ENCODE data around the gene GLIPR2.
"Not testable (repeated sequence)": the region's sequence is repeated elsewhere in the genome, so short reads cannot be mapped to it uniquely, and the experiment has no call there.

The GLIPR2 gene

GRCh38 chr9:36136272-36136893 is at the start of gene GLIPR2:
Gene GLIPR2 (plus strand): TSS chr9:36136733. CDS start chr9:36136779, 46 bp downstream.
- DNase-seq (ENCODE audit: low spot score) = peak; percentile 76

- DNase-seq (ENCODE audit: low spot score) = not testable (repeated sequence)
Measured at GRCh38 chr9:36087054-36087453, 49.5 kb upstream of the GLIPR2 start.

GRCh38 chr9:36088020-36088419 is 48.5 kb upstream of the GLIPR2 start:
- DNase-seq (ENCODE audit: low spot score) = no peak

GRCh38 chr9:36091026-36091953 is 45.2 kb upstream of the GLIPR2 start:
- DNase-seq (ENCODE audit: low spot score) = no peak

GRCh38 chr9:36092014-36092413 is 44.5 kb upstream of the GLIPR2 start:
- no peak for DNase-seq (ENCODE audit: low spot score)

- peak; percentile 59 for DNase-seq (ENCODE audit: low spot score)
Measured at GRCh38 chr9:36092509-36093215, 43.9 kb upstream of the GLIPR2 start.

GRCh38 chr9:36093384-36093783 is 43.1 kb upstream of the GLIPR2 start:
- DNase-seq (ENCODE audit: low spot score) = no peak

- no peak for DNase-seq (ENCODE audit: low spot score)
Measured at GRCh38 chr9:36099718-36100117, 36.8 kb upstream of the GLIPR2 start.

- no peak for DNase-seq (ENCODE audit: low spot score)
Measured at GRCh38 chr9:36100532-36100931, 36.0 kb upstream of the GLIPR2 start.

- peak; percentile 54 for DNase-seq (ENCODE audit: low spot score)
Measured at GRCh38 chr9:36101916-36102741, 34.4 kb upstream of the GLIPR2 start.

- DNase-seq (ENCODE audit: low spot score) = peak; percentile 89
Measured at GRCh38 chr9:36102742-36103495, 33.6 kb upstream of the GLIPR2 start.

GRCh38 chr9:36109071-36109470 is 27.5 kb upstream of the GLIPR2 start:
- DNase-seq (ENCODE audit: low spot score) = no peak

- no peak for DNase-seq (ENCODE audit: low spot score)
Measured at GRCh38 chr9:36110434-36110833, 26.1 kb upstream of the GLIPR2 start.

- DNase-seq (ENCODE audit: low spot score) = no peak
Measured at GRCh38 chr9:36112516-36112915, 24.0 kb upstream of the GLIPR2 start.

GRCh38 chr9:36113999-36114398 is 22.5 kb upstream of the GLIPR2 start:
- DNase-seq (ENCODE audit: low spot score) = no peak

- DNase-seq (ENCODE audit: low spot score) = no peak
Measured at GRCh38 chr9:36116593-36116992, 19.9 kb upstream of the GLIPR2 start.

GRCh38 chr9:36118201-36118600 is 18.3 kb upstream of the GLIPR2 start:
- no peak for DNase-seq (ENCODE audit: low spot score)

- no peak for DNase-seq (ENCODE audit: low spot score)
Measured at GRCh38 chr9:36118706-36119105, 17.8 kb upstream of the GLIPR2 start.

- no peak for DNase-seq (ENCODE audit: low spot score)
Measured at GRCh38 chr9:36119476-36119875, 17.1 kb upstream of the GLIPR2 start.

GRCh38 chr9:36120705-36121104 is 15.8 kb upstream of the GLIPR2 start:
- DNase-seq (ENCODE audit: low spot score) = no peak

- DNase-seq (ENCODE audit: low spot score) = no peak
Measured at GRCh38 chr9:36121971-36122370, 14.6 kb upstream of the GLIPR2 start.

Data from pons (tissue), 1 donor.